T-cell (primary cell): ENCODE measurements around the gene MMP2. TPM values are rescaled to one million over a fixed set of nuclear protein-coding genes. Genes with fewer than 3 reads are reported as not detected.

Experiments used
- ATAC-seq, 4 experiments: fragments of 200-7000 bp in 3 of 4; fragments of 150-1000 bp in 1 of 4; cut with Tn5 transposase; replicated peaks in 1 of 4; 1 replicate in 3 of 4; 2 replicates in 1 of 4; pipeline ENCODE4 v1.10.0; 2021; ENCODE audit warnings: moderate library complexity in 3 of 4, mild to moderate bottlenecking in 2 of 4, moderate number of reproducible peaks in 1 of 4
- CTCF ChIA-PET, 2 donors: fragments of 300-600 bp; sonication (Branson Sonifier 250); formaldehyde crosslinking; loops; one replicate each; lab custom pipeline; 2022; ENCODE audit warnings: antibody characterized with exemption in 2 of 2; lab: Charles Lee
- POLR2A ChIA-PET, 2 donors: fragments of 300-600 bp; sonication (Branson Sonifier 250); formaldehyde crosslinking; loops; one replicate each; lab custom pipeline; 2022; ENCODE audit warnings: antibody characterized with exemption in 2 of 2; lab: Charles Lee
- DNase-seq, 35 experiments: peaks; one replicate each; pipeline versions ENCODE4 v3.0.0 to v3.0.0-alpha.2; 2013 to 2023
- H3K27ac ChIP-seq: one replicate; pipeline ENCODE4 v1.5.1; 2013; ENCODE audit warnings: low read length
- H3K27me3 ChIP-seq, 2 experiments: replicated peaks in 1 of 2; 1 replicate in 1 of 2; 2 replicates in 1 of 2; pipeline versions ENCODE4 v1.6.1 to v1.7.0; 2013; ENCODE audit warnings: low read length in 1 of 2, mixed read lengths in 1 of 2; ENCODE audit not compliant: control insufficient read depth in 2 of 2, insufficient read depth in 2 of 2; ENCODE audit errors: extremely low read depth in 1 of 2
- H3K36me3 ChIP-seq, 2 donors: 1 replicate in 1 of 2; 2 replicates in 1 of 2; pipeline versions ENCODE4 v1.6.1 to v1.7.0; 2013; ENCODE audit warnings: low read length in 1 of 2; ENCODE audit not compliant: control insufficient read depth in 2 of 2, insufficient read depth in 1 of 2; ENCODE audit errors: extremely low read depth in 1 of 2
- H3K4me1 ChIP-seq, 2 experiments: 1 replicate in 1 of 2; 2 replicates in 1 of 2; pipeline versions ENCODE4 v1.6.1 to v1.7.0; 2013; ENCODE audit warnings: low read length in 2 of 2, mixed read lengths in 1 of 2; ENCODE audit not compliant: insufficient read depth in 2 of 2, control insufficient read depth in 1 of 2; ENCODE audit errors: extremely low read depth in 1 of 2
- H3K4me3 ChIP-seq, 2 donors: 1 replicate in 1 of 2; 2 replicates in 1 of 2; pipeline versions ENCODE4 v1.5.1 to v1.7.0; 2013; ENCODE audit warnings: mild to moderate bottlenecking in 2 of 2, low read length in 1 of 2, moderate library complexity in 1 of 2; ENCODE audit not compliant: control insufficient read depth in 1 of 2; ENCODE audit errors: extremely low read depth in 1 of 2
- H3K9me3 ChIP-seq: 2 replicates; pipeline ENCODE4 v1.7.0; 2013
- H3K27ac Mint-ChIP-seq, 2 donors: one replicate each; pipeline ENCODE4 v1.8.0; 2020 to 2021; ENCODE audit warnings: mild to moderate bottlenecking in 2 of 2, mixed read lengths in 2 of 2
- H3K27me3 Mint-ChIP-seq, 2 donors: one replicate each; pipeline ENCODE4 v1.8.0; 2021 to 2022; ENCODE audit warnings: mixed read lengths in 2 of 2
- H3K36me3 Mint-ChIP-seq: one replicate; pipeline ENCODE4 v1.8.0; 2021; ENCODE audit warnings: mixed read lengths
- H3K4me1 Mint-ChIP-seq, 3 donors: one replicate each; pipeline ENCODE4 v1.8.0; 2020 to 2022; ENCODE audit warnings: mixed read lengths in 3 of 3, mild to moderate bottlenecking in 1 of 3
- H3K4me3 Mint-ChIP-seq, 3 donors: one replicate each; pipeline ENCODE4 v1.8.0; 2020 to 2022; ENCODE audit warnings: mild to moderate bottlenecking in 3 of 3, mixed read lengths in 3 of 3, moderate library complexity in 3 of 3
- H3K9me3 Mint-ChIP-seq, 3 donors: one replicate each; pipeline ENCODE4 v1.8.0; 2020 to 2022; ENCODE audit warnings: mixed read lengths in 3 of 3
- WGBS: methylation state at CpG from one replicate; pipeline ENCODE4 v1.1.5; 2013; ENCODE audit warnings: missing lambda C conversion rate; ENCODE audit not compliant: insufficient coverage; 5-methylcytosine and 5-hydroxymethylcytosine counted together
- total RNA-seq, 35 experiments: library from RNA in 6 of 35; stranded (reverse) in 6 of 35; fragments of 120-200 nt in 1 of 35; gene quantifications; one replicate each; pipeline versions ENCODE4 v1.2.1 to v1.2.4 and lab custom pipeline; 2013 to 2026

The MMP2 gene
- total RNA-seq, 5 donors from 2014 or later (not counting 1 experiment from before 2014, with no cell fraction given): 0.44 to 2.4 (median 1.8) TPM; not detected in 1

DNA sequence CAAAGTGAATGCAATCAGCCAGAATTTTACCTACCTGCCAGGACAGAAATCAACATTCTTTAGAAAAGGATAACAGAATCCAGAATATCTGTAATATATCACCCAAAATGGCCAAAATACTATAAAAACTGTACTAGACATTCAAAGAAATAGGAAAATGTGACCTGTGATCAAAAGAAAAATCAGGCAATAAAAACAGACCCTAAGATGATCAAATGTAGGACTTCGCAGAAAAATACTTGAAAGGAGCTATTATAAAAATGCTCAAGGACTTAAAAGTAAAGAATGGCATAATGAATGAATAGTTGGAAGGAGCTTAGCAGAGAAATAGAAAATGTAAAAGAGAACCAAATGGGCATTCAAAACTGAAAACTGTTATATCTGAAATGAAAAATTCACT lies 33.9 kb downstream of the MMP2 start:
- Histone ChIP-seq H3K9me3 (peaks cover 6% of the 10 kb centered on the region), H3K4me3 (no peak overlapping the region), H3K4me1 (peaks cover 4 to 8% of the 10 kb centered on the region in 2 experiments), H3K36me3 (no peaks in the 10 kb centered on the region), H3K27ac (no peak overlapping the region), H3K27me3 (peaks cover 0 to 14% of the 10 kb centered on the region in 2 experiments)
- H3K4me1 Mint-ChIP-seq: peaks cover 10 to 16% (median 10%) of the 10 kb centered on the region in 3 donors
- ChIA-PET CTCF (no interaction called here), POLR2A (no interaction called here)
- ATAC-seq (no peak), DNase-seq (no peak)
- peaks cover 9 to 22% (median 12%) of the 10 kb centered on the region in 3 donors for H3K9me3 Mint-ChIP-seq
- WGBS: 100% methylated on average over 1 of the region's 1 CpG
- no peak overlapping the region for H3K27ac Mint-ChIP-seq
- H3K27me3 Mint-ChIP-seq: peaks cover 41% of the 10 kb centered on the region in 2 donors
- peaks cover 6% of the 10 kb centered on the region for H3K36me3 Mint-ChIP-seq
- H3K4me3 Mint-ChIP-seq: no peak overlapping the region

DNA sequence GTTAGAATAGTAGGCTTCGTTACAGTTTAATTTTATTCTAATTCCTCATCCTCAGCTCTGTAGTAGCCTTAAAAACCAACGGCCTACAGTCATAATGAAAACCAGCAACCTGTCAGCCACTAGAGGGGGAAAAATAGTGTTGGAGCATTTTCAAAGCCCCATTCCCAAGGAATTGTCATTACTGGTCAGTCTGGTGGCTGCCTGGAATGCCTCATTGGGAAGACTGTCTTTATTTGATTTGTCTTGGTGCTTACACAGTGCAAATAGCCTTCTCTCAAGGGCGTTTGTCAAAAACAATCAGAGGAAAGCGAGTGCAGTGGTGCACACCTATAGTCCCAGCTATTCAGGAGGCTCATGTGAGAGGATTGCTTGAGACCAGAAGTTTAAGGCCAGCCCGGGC lies 34.6 kb downstream of the MMP2 start:
- peaks cover 6% of the 10 kb centered on the region for H3K36me3 Mint-ChIP-seq
- Histone ChIP-seq H3K4me3 (no peak overlapping the region), H3K4me1 (peaks cover 4 to 8% of the 10 kb centered on the region in 2 experiments), H3K27me3 (peaks cover 0 to 13% of the 10 kb centered on the region in 2 experiments), H3K36me3 (no peaks in the 10 kb centered on the region), H3K9me3 (peaks cover 6% of the 10 kb centered on the region), H3K27ac (no peak overlapping the region)
- CTCF ChIA-PET: interaction anchor here (0.5 to 0.6 kb wide), 2 partner anchors 25 to 747 kb away, joined by 3 to 6 read pairs; no protein-coding TSS in a partner anchor
- POLR2A ChIA-PET: no interaction called here
- WGBS: 68% methylated on average over 2 of the region's 5 CpGs
- H3K27me3 Mint-ChIP-seq: peaks cover 36 to 37% of the 10 kb centered on the region in 2 donors
- H3K4me1 Mint-ChIP-seq: peaks cover 7 to 13% (median 8%) of the 10 kb centered on the region in 3 donors
- no peak overlapping the region for H3K27ac Mint-ChIP-seq
- no peak overlapping the region for H3K4me3 Mint-ChIP-seq
- no peak for DNase-seq
- no peak for ATAC-seq
- peaks cover 9 to 22% (median 12%) of the 10 kb centered on the region in 3 donors for H3K9me3 Mint-ChIP-seq

DNA sequence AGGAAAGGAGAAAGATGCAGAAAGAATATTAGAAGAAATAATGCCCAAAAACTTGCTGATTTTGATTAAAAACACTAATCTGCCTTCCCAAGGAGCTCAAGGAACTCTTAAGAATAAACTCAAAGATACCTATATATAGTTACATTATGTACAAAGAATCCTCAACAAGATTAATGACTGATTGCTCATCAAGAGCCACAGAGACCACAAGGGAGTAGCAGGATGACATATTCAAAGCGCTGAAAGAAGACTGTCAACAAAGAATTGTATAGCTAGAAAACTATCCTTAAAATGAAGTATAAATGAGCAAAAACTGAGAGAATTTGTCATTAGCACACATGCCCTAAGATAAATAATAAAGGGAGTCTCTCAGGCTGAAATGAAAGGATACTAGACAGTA lies 36.1 kb downstream of the MMP2 start:
- no peak overlapping the region for H3K4me3 ChIP-seq
- no peak overlapping the region for H3K27ac ChIP-seq
- peaks cover 0 to 1% of the 10 kb centered on the region in 2 experiments for H3K4me1 ChIP-seq
- Mint-ChIP-seq H3K27me3 (peaks cover 23 to 25% of the 10 kb centered on the region in 2 donors), H3K4me3 (no peak overlapping the region), H3K9me3 (peaks cover 12 to 22% (median 13%) of the 10 kb centered on the region in 3 donors), H3K36me3 (peaks cover 6% of the 10 kb centered on the region), H3K4me1 (no peaks in the 10 kb centered on the region), H3K27ac (no peak overlapping the region)
- no CpG with 5 or more reads among the region's 1 CpG for WGBS
- CTCF ChIA-PET: no interaction called here
- ATAC-seq (no peak), DNase-seq (no peak)
- peaks cover 6% of the 10 kb centered on the region for H3K9me3 ChIP-seq
- POLR2A ChIA-PET: no interaction called here
- H3K27me3 ChIP-seq: no peaks in the 10 kb centered on the region
- no peaks in the 10 kb centered on the region for H3K36me3 ChIP-seq

DNA sequence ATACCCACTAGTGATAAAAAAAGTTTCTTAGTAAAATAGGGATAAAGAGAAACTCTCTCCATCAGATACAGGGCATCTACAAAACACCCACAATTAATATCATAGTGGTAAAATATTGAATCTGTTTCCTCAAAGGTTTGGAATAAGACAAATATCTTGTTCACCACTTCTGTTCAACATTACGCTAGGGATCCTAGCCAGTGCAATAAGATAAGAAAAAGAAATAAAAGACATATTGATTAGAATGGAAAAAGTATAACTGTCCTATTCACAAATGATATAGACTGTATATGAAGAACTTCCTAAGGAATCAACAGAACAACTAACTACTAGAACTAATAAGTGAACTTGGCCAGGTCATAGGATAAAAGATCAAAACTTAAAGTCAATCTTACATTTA lies 42.8 kb downstream of the MMP2 start:
- CTCF ChIA-PET: no interaction called here
- H3K4me1 Mint-ChIP-seq: no peaks in the 10 kb centered on the region
- POLR2A ChIA-PET: no interaction called here
- Histone ChIP-seq H3K4me3 (no peak overlapping the region), H3K4me1 (no peaks in the 10 kb centered on the region), H3K9me3 (peaks cover 6% of the 10 kb centered on the region), H3K27ac (no peak overlapping the region), H3K36me3 (no peaks in the 10 kb centered on the region), H3K27me3 (no peaks in the 10 kb centered on the region)
- H3K27ac Mint-ChIP-seq: no peak overlapping the region
- peaks cover 3 to 9% (median 9%) of the 10 kb centered on the region in 3 donors for H3K9me3 Mint-ChIP-seq
- no peaks in the 10 kb centered on the region for H3K36me3 Mint-ChIP-seq
- no CpG with 5 or more reads among the region's 1 CpG for WGBS
- no peaks in the 10 kb centered on the region for H3K27me3 Mint-ChIP-seq
- H3K4me3 Mint-ChIP-seq: no peak overlapping the region
- ATAC-seq (no peak), DNase-seq (no peak)

DNA sequence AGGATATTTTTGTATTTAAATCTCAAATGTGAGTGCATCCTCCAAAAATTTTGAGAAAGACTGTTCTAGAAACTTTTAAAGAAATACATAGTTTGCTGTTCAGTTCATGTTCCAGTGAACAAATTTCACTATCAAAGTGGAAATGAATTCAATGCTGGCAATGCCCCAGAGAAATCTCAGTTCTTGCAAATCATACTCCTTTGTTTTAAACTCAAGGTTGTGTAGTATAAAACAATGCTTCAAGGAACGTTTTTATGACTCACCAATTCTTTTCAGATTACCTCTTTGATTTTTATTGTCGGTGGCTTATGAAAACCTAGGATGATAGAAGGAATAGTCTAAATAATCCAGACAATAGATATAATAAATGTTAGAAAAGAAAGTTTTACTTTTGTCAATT lies 47.4 kb downstream of the MMP2 start:
- Mint-ChIP-seq H3K4me3 (no peak overlapping the region), H3K36me3 (no peaks in the 10 kb centered on the region), H3K4me1 (no peaks in the 10 kb centered on the region), H3K27me3 (peaks cover 4% of the 10 kb centered on the region in 2 donors), H3K27ac (no peak overlapping the region), H3K9me3 (peaks cover 0 to 9% (median 9%) of the 10 kb centered on the region in 3 donors)
- no peak for ATAC-seq
- Histone ChIP-seq H3K36me3 (no peaks in the 10 kb centered on the region), H3K4me3 (no peak overlapping the region), H3K27ac (no peak overlapping the region), H3K27me3 (no peaks in the 10 kb centered on the region), H3K9me3 (peaks cover 6% of the 10 kb centered on the region), H3K4me1 (no peaks in the 10 kb centered on the region)
- no peak for DNase-seq
- POLR2A ChIA-PET: no interaction called here
- WGBS: no CpG with 5 or more reads among the region's 2 CpGs
- CTCF ChIA-PET: no interaction called here

DNA sequence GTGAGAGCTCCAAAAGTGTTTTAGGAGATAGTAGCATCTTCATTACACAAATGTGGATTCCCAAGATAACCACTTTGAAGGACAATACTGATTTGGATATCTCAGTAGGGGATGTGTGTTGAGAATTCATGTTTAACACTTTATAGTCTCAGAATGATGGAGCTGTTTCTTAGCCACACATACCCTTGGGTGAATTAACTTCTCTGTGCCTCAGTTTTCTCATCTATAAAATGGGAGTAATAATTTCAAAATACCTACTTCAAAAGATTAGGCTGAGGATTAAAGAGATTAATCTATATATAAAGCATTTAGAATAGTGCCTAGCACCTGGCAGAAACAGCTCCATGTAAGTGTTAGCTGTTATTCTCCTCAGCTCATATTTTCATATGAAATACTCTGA lies 48.9 kb downstream of the MMP2 start:
- H3K36me3 Mint-ChIP-seq: no peaks in the 10 kb centered on the region
- H3K4me1 Mint-ChIP-seq: no peaks in the 10 kb centered on the region
- no peaks in the 10 kb centered on the region for H3K9me3 ChIP-seq
- ATAC-seq (no peak), DNase-seq (no peak)
- H3K27me3 ChIP-seq: no peaks in the 10 kb centered on the region
- ChIA-PET CTCF (interaction anchor here in 1 of 2 donors (0.6 kb wide), 1 partner anchor 13 kb away, joined by 3 read pairs; no protein-coding TSS in a partner anchor), POLR2A (interaction anchor here in 1 of 2 donors (0.6 kb wide), 2 partner anchors 21 to 48 kb away, joined by 3 to 8 read pairs; no protein-coding TSS in a partner anchor)
- H3K4me3 ChIP-seq: no peak overlapping the region
- no peaks in the 10 kb centered on the region for H3K4me1 ChIP-seq
- H3K27me3 Mint-ChIP-seq: peaks cover 4% of the 10 kb centered on the region in 2 donors
- H3K36me3 ChIP-seq: no peaks in the 10 kb centered on the region
- no peaks in the 10 kb centered on the region for H3K9me3 Mint-ChIP-seq
- H3K27ac Mint-ChIP-seq: no peak overlapping the region
- H3K27ac ChIP-seq: no peak overlapping the region
- no peak overlapping the region for H3K4me3 Mint-ChIP-seq
